ENCODE results near the gene CARD6. TPM values are rescaled to one million over a fixed set of nuclear protein-coding genes. Genes with fewer than 3 reads are reported as not detected.

Gene CARD6
- total and polyA plus RNA-seq, 3 donors from 2014 or later: 3.0 to 4.8 (median 3.1) TPM

Small RNA genes lying within 50 kb of the gene (small RNA-seq; reads per million reads assigned to genes)
- gene SNORD72: 20.1 to 40.6 reads per million in 2 donors

Other genes starting within 250 kb of the CARD6 start
- 10 to 100 TPM; 10.1 to 10.4 TPM for gene PTGER4, start 161.5 kb upstream of the CARD6 start, total RNA-seq
- 8.7 TPM for gene PTGER4, start 161.5 kb upstream of the CARD6 start, polyA plus RNA-seq (ENCODE audit: insufficient read depth, low read depth, low replicate concordance)
- 10 to 100 TPM; 14.7 to 15.2 TPM for gene TTC33, start 85.4 kb upstream of the CARD6 start, total RNA-seq
- 16.5 TPM for gene TTC33, start 85.4 kb upstream of the CARD6 start, polyA plus RNA-seq (ENCODE audit: insufficient read depth, low read depth, low replicate concordance)
- 10 to 100 TPM; 81.7 to 92.8 TPM for gene PRKAA1, start 43.0 kb upstream of the CARD6 start, total RNA-seq
- gene PRKAA1, start 43.0 kb upstream of the CARD6 start, polyA plus RNA-seq (ENCODE audit: insufficient read depth, low read depth, low replicate concordance): 144 TPM
- gene RPL37, start 6.1 kb upstream of the CARD6 start, total RNA-seq: 100 to 1,000 TPM in 1 of 2 donors, 10 to 100 TPM in 1; 99.1 to 174 TPM
- gene RPL37, start 6.1 kb upstream of the CARD6 start, polyA plus RNA-seq (ENCODE audit: insufficient read depth, low read depth, low replicate concordance): 1,089 TPM
- 100 to 1,000 TPM; 147 to 165 TPM for gene C7, start 68.1 kb downstream of the CARD6 start, total RNA-seq
- 330 TPM for gene C7, start 68.1 kb downstream of the CARD6 start, polyA plus RNA-seq (ENCODE audit: insufficient read depth, low read depth, low replicate concordance)
- 10 to 100 TPM; 31.3 to 49.1 TPM for gene MROH2B, start 230.0 kb downstream of the CARD6 start, total RNA-seq
- 171 TPM for gene MROH2B, start 230.0 kb downstream of the CARD6 start, polyA plus RNA-seq (ENCODE audit: insufficient read depth, low read depth, low replicate concordance)